ENCODE measurements around the gene PORCN.

PORCN gene

GRCh38 chrX:48508400-48509244, at the start of gene PORCN:
PORCN (plus strand) TSS chrX:48508992; CDS start chrX:48509821, 829 bp downstream.
- no peaks in the 10 kb centered on the region for H3K9me3 ChIP-seq (ENCODE audit: low read length)
- peak within 1 kb of the TSS; percentile 71 for H3K4me3 ChIP-seq (ENCODE audit: low read depth, low read length, poor library complexity, severe bottlenecking)
- peaks cover 3% of the 10 kb centered on the region for H3K4me1 ChIP-seq (ENCODE audit: insufficient read depth, low read length, severe bottlenecking)
- H3K9ac ChIP-seq (ENCODE audit: low read length), result peak within 1 kb of the TSS; percentile 59; the same call in 1 of the 2 replicates
- no peaks in the 10 kb centered on the region for H4K20me1 ChIP-seq (ENCODE audit: insufficient read depth, low read length)
- TF ChIP-seq, protein P1, sequence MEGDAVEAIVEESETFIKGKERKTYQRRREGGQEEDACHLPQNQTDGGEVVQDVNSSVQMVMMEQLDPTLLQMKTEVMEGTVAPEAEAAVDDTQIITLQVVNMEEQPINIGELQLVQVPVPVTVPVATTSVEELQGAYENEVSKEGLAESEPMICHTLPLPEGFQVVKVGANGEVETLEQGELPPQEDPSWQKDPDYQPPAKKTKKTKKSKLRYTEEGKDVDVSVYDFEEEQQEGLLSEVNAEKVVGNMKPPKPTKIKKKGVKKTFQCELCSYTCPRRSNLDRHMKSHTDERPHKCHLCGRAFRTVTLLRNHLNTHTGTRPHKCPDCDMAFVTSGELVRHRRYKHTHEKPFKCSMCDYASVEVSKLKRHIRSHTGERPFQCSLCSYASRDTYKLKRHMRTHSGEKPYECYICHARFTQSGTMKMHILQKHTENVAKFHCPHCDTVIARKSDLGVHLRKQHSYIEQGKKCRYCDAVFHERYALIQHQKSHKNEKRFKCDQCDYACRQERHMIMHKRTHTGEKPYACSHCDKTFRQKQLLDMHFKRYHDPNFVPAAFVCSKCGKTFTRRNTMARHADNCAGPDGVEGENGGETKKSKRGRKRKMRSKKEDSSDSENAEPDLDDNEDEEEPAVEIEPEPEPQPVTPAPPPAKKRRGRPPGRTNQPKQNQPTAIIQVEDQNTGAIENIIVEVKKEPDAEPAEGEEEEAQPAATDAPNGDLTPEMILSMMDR (IDR thresholded peaks at IDR 0.05; ENCODE audit: low read length), result no peak
- no peak for TF ChIP-seq EZH2 (IDR thresholded peaks at IDR 0.05; ENCODE audit: borderline replicate concordance, low read length)
- H3K9me2 ChIP-seq (ENCODE audit: low read depth, low read length), result no peaks in the 10 kb centered on the region
- H3K36me3 ChIP-seq (ENCODE audit: insufficient read depth, low read length), result no peaks in the 10 kb centered on the region
- no peak within 1 kb of the TSS for H2AFZ ChIP-seq (ENCODE audit: low read length)
- no peaks in the 10 kb centered on the region for H3K79me2 ChIP-seq (ENCODE audit: insufficient read depth, low read length)
- H3K4me2 ChIP-seq (ENCODE audit: low read length), result peak within 1 kb of the TSS; percentile 79
- H3K27me3 ChIP-seq (ENCODE audit: insufficient read depth, low read length), result no peaks in the 10 kb centered on the region
- H3K27ac ChIP-seq (ENCODE audit: low read depth, low read length, poor library complexity, severe bottlenecking), result no peak within 1 kb of the TSS
- H3F3A ChIP-seq (ENCODE audit: insufficient read depth, low read length), result no peaks in the 10 kb centered on the region

GRCh38 chrX:48459483-48459882, 49.3 kb upstream of the PORCN start:
- no peaks in the 10 kb centered on the region for H3K9me3 ChIP-seq (ENCODE audit: low read length)
- H3K9me2 ChIP-seq (ENCODE audit: low read depth, low read length), result no peaks in the 10 kb centered on the region
- H3K27me3 ChIP-seq (ENCODE audit: insufficient read depth, low read length), result no peaks in the 10 kb centered on the region
- no peak overlapping the region for H2AFZ ChIP-seq (ENCODE audit: low read length)
- H3K36me3 ChIP-seq (ENCODE audit: insufficient read depth, low read length), result peaks cover 6% of the 10 kb centered on the region; the same call in 1 of the 2 replicates
- no peak overlapping the region for H3K4me3 ChIP-seq (ENCODE audit: low read depth, low read length, poor library complexity, severe bottlenecking)
- no peak overlapping the region for H3K27ac ChIP-seq (ENCODE audit: low read depth, low read length, poor library complexity, severe bottlenecking)
- no peak overlapping the region for H3K4me2 ChIP-seq (ENCODE audit: low read length)
- H3K79me2 ChIP-seq (ENCODE audit: insufficient read depth, low read length), result no peaks in the 10 kb centered on the region
- no peaks in the 10 kb centered on the region for H4K20me1 ChIP-seq (ENCODE audit: insufficient read depth, low read length)
- no peak overlapping the region for H3K9ac ChIP-seq (ENCODE audit: low read length)
- H3F3A ChIP-seq (ENCODE audit: insufficient read depth, low read length), result no peaks in the 10 kb centered on the region
- TF ChIP-seq, protein P1 (IDR thresholded peaks at IDR 0.05; ENCODE audit: low read length), result no peak
- no peak for TF ChIP-seq EZH2 (IDR thresholded peaks at IDR 0.05; ENCODE audit: borderline replicate concordance, low read length)
- no peaks in the 10 kb centered on the region for H3K4me1 ChIP-seq (ENCODE audit: insufficient read depth, low read length, severe bottlenecking)

DNA sequence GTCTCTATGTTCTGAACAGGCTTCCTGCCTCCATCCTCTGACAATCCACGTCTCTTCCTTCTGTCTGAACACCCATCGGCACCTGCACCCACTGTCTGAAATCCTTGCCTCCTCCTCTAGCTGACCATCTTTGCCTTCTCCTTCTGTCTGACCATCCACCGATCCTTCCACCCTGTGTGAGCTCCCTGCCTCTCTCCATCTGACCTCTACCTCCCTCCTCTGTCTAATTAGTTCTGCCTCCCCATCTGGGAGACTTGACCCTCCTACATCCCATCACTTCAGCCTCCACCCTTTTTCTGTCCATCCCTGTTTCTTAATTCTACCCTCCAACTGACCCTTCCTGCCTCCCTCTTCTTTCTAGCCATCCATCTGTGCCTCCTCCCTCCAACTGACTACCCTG, 48.8 kb upstream of the PORCN start:
- no peaks in the 10 kb centered on the region for H3K79me2 ChIP-seq (ENCODE audit: insufficient read depth, low read length)
- TF ChIP-seq EZH2 (IDR thresholded peaks at IDR 0.05; ENCODE audit: borderline replicate concordance, low read length), result no peak
- TF ChIP-seq, protein P1 (IDR thresholded peaks at IDR 0.05; ENCODE audit: low read length), result no peak

More for the DNA sequence above, 48.8 kb upstream of the PORCN start:
- Histone ChIP-seq H3K9ac (ENCODE audit: low read length) (no peak overlapping the region), H3F3A (ENCODE audit: insufficient read depth, low read length) (no peaks in the 10 kb centered on the region), H3K4me1 (ENCODE audit: insufficient read depth, low read length, severe bottlenecking) (no peaks in the 10 kb centered on the region), H3K9me3 (ENCODE audit: low read length) (no peaks in the 10 kb centered on the region), H3K27ac (ENCODE audit: low read depth, low read length, poor library complexity, severe bottlenecking) (no peak overlapping the region), H3K4me2 (ENCODE audit: low read length) (no peak overlapping the region), H3K27me3 (ENCODE audit: insufficient read depth, low read length) (no peaks in the 10 kb centered on the region), H3K36me3 (ENCODE audit: insufficient read depth, low read length) (peaks cover 6% of the 10 kb centered on the region; the same call in 1 of the 2 replicates), H4K20me1 (ENCODE audit: insufficient read depth, low read length) (no peaks in the 10 kb centered on the region), H2AFZ (ENCODE audit: low read length) (no peak overlapping the region), H3K9me2 (ENCODE audit: low read depth, low read length) (no peaks in the 10 kb centered on the region), H3K4me3 (ENCODE audit: low read depth, low read length, poor library complexity, severe bottlenecking) (no peak overlapping the region)
